ENCODE data around the gene TAGAP.

- TF ChIP-seq CTCF (IDR thresholded peaks at IDR 0.05; ENCODE audit: low read depth, low read length, poor library complexity, severe bottlenecking) (no peak), EZH2phosphoT487 (IDR thresholded peaks at IDR 0.05; ENCODE audit: borderline replicate concordance, low read length) (no peak)
Measured at GRCh38 chr6:159020011-159020410, 24.8 kb downstream of the TAGAP start.

All from DOHH2 (cell line).